Spleen (tissue), 7 donors: Measurements from ENCODE around the gene IL10.

Source experiments
- POLR2A ChIP-seq, 3 donors: fragments of 450-650 bp; IDR thresholded peaks; one replicate each; pipeline ENCODE4 v1.5.1; 2017; ENCODE audit warnings: antibody characterized with exemption in 3 of 3, mild to moderate bottlenecking in 1 of 3
- POLR2AphosphoS5 ChIP-seq, 3 donors: sonication (generic); formaldehyde crosslinking; IDR thresholded peaks; one replicate each; pipeline ENCODE4 v1.5.1; 2017; ENCODE audit warnings: antibody characterized with exemption in 3 of 3
- TF ChIP-seq, protein P1 (sequence below), 11 experiments: fragments of 200-600 bp in 7 of 11; fragments of 450-650 bp in 4 of 11; sonication (generic) in 4 of 11; IDR thresholded peaks in 8 of 11; conservative IDR thresholded peaks in 3 of 11; 1 replicate in 7 of 11; 2 replicates in 4 of 11; pipeline versions ENCODE4 v1.4.0 to v1.8.0; 2016 to 2021; ENCODE audit warnings: antibody characterized with exemption in 11 of 11, inconsistent platforms in 4 of 11, mild to moderate bottlenecking in 1 of 11
- donor health status: DM: no; HTN: no; CAD: no; lungs with moderate emphysema.
- donor health status: DM: no; HTN: no; CAD: no.
- donor health status: DM: no; HTN: no; CAD: no.

GRCh38 chr1:206719169-206719839, 53.0 kb downstream of the IL10 start:
- TF ChIP-seq, protein P1, sequence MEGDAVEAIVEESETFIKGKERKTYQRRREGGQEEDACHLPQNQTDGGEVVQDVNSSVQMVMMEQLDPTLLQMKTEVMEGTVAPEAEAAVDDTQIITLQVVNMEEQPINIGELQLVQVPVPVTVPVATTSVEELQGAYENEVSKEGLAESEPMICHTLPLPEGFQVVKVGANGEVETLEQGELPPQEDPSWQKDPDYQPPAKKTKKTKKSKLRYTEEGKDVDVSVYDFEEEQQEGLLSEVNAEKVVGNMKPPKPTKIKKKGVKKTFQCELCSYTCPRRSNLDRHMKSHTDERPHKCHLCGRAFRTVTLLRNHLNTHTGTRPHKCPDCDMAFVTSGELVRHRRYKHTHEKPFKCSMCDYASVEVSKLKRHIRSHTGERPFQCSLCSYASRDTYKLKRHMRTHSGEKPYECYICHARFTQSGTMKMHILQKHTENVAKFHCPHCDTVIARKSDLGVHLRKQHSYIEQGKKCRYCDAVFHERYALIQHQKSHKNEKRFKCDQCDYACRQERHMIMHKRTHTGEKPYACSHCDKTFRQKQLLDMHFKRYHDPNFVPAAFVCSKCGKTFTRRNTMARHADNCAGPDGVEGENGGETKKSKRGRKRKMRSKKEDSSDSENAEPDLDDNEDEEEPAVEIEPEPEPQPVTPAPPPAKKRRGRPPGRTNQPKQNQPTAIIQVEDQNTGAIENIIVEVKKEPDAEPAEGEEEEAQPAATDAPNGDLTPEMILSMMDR (IDR thresholded peaks at IDR 0.05 in 8 of 11, conservative IDR thresholded peaks at IDR 0.05 in 3 of 11), result no peak
- TF ChIP-seq POLR2AphosphoS5 (IDR thresholded peaks at IDR 0.05) (peak in 1 of 3 donors; percentile 35), POLR2A (IDR thresholded peaks at IDR 0.05) (no peak)
